Right cardiac atrium (tissue), 5 donors: Measurements from ENCODE around the gene ADGRG6. TPM values are rescaled to one million over a fixed set of nuclear protein-coding genes. Genes with fewer than 3 reads are reported as not detected.
A peak's percentile ranks its signal among the peaks of the same experiment; 100 is the strongest.

Experiments used
- ATAC-seq, 2 donors: fragments of 200-7000 bp; cut with Tn5 transposase; one replicate each; pipeline versions ENCODE4 v1.8.0 to v1.9.1; 2020; ENCODE audit warnings: moderate library complexity in 2 of 2, mild to moderate bottlenecking in 1 of 2
- DNase-seq, 3 donors: peaks; one replicate each; pipeline ENCODE4 v3.0.0-alpha.2; 2020
- H3K27ac ChIP-seq: one replicate; pipeline ENCODE4 v1.5.1; 2013; ENCODE audit warnings: mild to moderate bottlenecking, low read length, control low read depth, moderate library complexity
- H3K27me3 ChIP-seq: one replicate; pipeline ENCODE4 v1.6.1; 2013; ENCODE audit not compliant: control insufficient read depth, insufficient read depth
- H3K4me1 ChIP-seq: one replicate; pipeline ENCODE4 v1.6.1; 2013; ENCODE audit warnings: low read length; ENCODE audit not compliant: control insufficient read depth, insufficient read depth
- H3K4me3 ChIP-seq: one replicate; pipeline ENCODE4 v1.5.1; 2013; ENCODE audit warnings: low read length, control low read depth
- H3K9me3 ChIP-seq: one replicate; pipeline ENCODE4 v1.6.1; 2013; ENCODE audit warnings: low read length; ENCODE audit not compliant: control insufficient read depth
- WGBS: extraction: QIAGEN DNeasy Blood & Tissue Kit; methylation state at CpG from one replicate; pipeline ENCODE4 v1.1.7; 2013; 5-methylcytosine and 5-hydroxymethylcytosine counted together
- intact Hi-C, 4 donors: fragments of 100-400 bp; cut with DNase I; formaldehyde crosslinking; loops; one replicate each; pipeline versions ENCODE4 v1.11.0 to v1.14.0; 2022 to 2023
- polyA plus RNA-seq: library from polyadenylated mRNA; stranded (reverse); fragments of 200-250 nt; gene quantifications from one replicate; pipeline ENCODE4 v1.2.3, GENCODE V29; 2013
- total RNA-seq, 4 donors: library from RNA; stranded (reverse); fragmentation: NEBNext Ultra II Directional; extraction: Animal tissue kit (Norgen Biotek cat#: 25700); gene quantifications; one replicate each; pipeline ENCODE4 v1.2.1, GENCODE V29; 2021
- donor health status: healthy with polysubstance abuse.
- donor health status: DM: no; HTN: yes; CAD: no.
- donor health status: DM: no; HTN: no; CAD: no.
- donor health status: DM: no; HTN: yes; CAD: no; lungs with severe emphysema.
- donor health status: DM: yes; HTN: yes; CAD: no.

ADGRG6 gene
- total and polyA plus RNA-seq, 5 donors = 4.1 to 23.9 (median 15.6) TPM

DNA sequence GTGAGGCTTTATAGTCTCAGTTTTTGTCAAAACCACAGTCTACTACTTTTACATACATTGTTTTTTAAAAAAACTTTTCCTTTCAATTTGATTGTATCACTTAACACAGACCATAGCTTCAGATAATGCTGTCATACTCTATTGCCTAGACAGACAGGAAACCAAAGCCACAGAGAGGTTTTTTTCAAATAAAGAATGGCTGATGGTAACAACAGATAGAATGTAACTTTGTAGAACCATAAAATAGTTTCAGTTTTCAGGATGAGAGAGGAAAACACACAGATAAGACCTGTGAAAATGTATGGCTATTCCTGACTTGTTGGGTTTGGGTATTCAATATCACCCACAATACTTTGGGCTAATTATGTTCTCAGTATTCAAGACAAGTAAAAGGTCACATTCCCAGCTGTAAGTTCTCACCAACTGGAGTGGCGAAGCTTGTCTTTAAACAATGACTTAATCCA, 94.0 kb downstream of the ADGRG6 start:
- H3K4me3 ChIP-seq = no peak overlapping the region
- no peak overlapping the region for H3K27ac ChIP-seq
- 77% methylated on average over 1 of the region's 1 CpG for WGBS
- no peaks in the 10 kb centered on the region for H3K27me3 ChIP-seq
- no peaks in the 10 kb centered on the region for H3K4me1 ChIP-seq
- ATAC-seq = no peak
- intact Hi-C loops = no loop called here
- no peaks in the 10 kb centered on the region for H3K9me3 ChIP-seq
- no peak for DNase-seq

DNA sequence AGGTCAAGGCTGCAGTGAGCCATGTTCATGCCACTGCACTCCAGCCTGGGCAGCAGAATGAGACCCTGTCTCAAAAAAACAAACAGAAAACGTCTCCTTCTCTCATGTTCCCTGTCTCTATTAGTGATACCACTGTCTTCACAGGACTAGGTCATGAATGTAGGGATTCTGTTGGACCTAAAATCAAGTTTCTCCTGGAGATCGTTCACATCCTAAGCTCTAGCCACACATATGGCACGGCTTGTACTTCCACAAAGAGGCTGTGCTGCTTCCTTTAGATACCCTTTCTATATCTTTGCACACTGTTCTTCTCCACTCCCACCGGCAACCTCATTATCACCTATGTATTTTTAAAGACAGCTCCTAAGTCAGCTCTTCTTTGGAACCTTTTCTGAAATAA, 96.5 kb downstream of the ADGRG6 start:
- Histone ChIP-seq H3K27ac (no peak overlapping the region), H3K9me3 (no peaks in the 10 kb centered on the region), H3K4me3 (no peak overlapping the region), H3K4me1 (no peaks in the 10 kb centered on the region), H3K27me3 (no peaks in the 10 kb centered on the region)
- ATAC-seq = no peak
- WGBS = 71% methylated on average over 4 of the region's 4 CpGs
- intact Hi-C loops = no loop called here
- no peak for DNase-seq

GRCh38 chr6:142399739-142400138, 97.9 kb downstream of the ADGRG6 start:
- 77% methylated on average over 2 of the region's 2 CpGs for WGBS
- H3K4me3 ChIP-seq = no peak overlapping the region
- no peaks in the 10 kb centered on the region for H3K4me1 ChIP-seq
- DNase-seq (no peak), ATAC-seq (no peak)
- no peaks in the 10 kb centered on the region for H3K9me3 ChIP-seq
- no peaks in the 10 kb centered on the region for H3K27me3 ChIP-seq
- intact Hi-C loops = no loop called here
- no peak overlapping the region for H3K27ac ChIP-seq

GRCh38 chr6:142400495-142400894, 98.7 kb downstream of the ADGRG6 start:
- H3K9me3 ChIP-seq = no peaks in the 10 kb centered on the region
- 49% methylated on average over 4 of the region's 4 CpGs for whole genome bisulfite sequencing
- intact Hi-C loops = no loop called here

GRCh38 chr6:142401838-142402237, 100.0 kb downstream of the ADGRG6 start:
- DNase-seq (no peak), ATAC-seq (no peak)
- Histone ChIP-seq H3K27me3 (no peaks in the 10 kb centered on the region), H3K4me3 (no peak overlapping the region), H3K9me3 (no peaks in the 10 kb centered on the region), H3K4me1 (no peaks in the 10 kb centered on the region), H3K27ac (no peak overlapping the region)
- WGBS = 97% methylated on average over 1 of the region's 1 CpG
- intact Hi-C loops = no loop called here

More at GRCh38 chr6:142400495-142400894, 98.7 kb downstream of the ADGRG6 start:
- peak in 1 of 2 donors; percentile 83 for ATAC-seq
- DNase-seq = no peak
- H3K4me1 ChIP-seq = no peaks in the 10 kb centered on the region
- no peak overlapping the region for H3K27ac ChIP-seq
- H3K27me3 ChIP-seq = no peaks in the 10 kb centered on the region
- no peak overlapping the region for H3K4me3 ChIP-seq

DNA sequence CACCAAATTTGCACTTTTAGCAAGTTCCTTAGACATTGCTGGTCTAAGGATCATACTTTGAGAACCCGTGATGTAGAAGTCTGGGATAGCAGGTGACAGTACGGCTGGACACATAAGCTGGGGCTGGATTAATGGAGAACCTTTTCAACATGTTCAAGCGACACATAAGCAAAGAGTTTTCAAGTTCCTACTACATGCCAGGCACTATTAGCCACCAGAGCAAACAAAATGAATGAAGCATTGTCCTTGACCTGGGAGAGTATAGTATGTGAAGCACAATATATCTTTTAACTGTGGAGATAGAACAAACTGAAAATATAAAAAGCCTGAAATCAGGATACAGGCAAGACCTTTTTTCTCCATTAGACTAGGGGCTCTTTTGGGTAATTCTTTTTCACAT, 102.9 kb downstream of the ADGRG6 start:
- Histone ChIP-seq H3K9me3 (no peaks in the 10 kb centered on the region), H3K4me1 (no peaks in the 10 kb centered on the region), H3K27me3 (no peaks in the 10 kb centered on the region), H3K27ac (no peak overlapping the region), H3K4me3 (no peak overlapping the region)
- no peak for DNase-seq
- intact Hi-C loops = no loop called here
- ATAC-seq = no peak
- 93% methylated on average over 3 of the region's 3 CpGs for WGBS

DNA sequence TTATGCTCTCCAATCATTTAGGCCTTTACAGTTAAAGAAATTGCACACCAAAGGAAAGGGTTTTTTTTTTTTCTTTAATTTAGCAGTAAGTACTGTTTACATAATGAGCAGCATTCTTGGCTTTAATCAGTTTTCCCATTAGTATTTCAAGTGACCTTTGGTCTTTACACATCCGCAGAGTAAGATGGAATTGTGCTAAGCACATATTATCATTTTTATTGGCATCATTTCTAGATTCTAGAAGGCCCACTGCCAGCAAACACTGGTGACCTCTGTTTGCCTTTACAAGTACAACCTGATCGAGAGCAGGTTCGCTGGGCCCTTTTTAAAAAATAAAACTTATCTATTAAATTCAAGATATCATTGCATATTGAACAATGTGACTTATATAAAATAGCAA, 104.3 kb downstream of the ADGRG6 start:
- intact Hi-C loops = no loop called here
- Histone ChIP-seq H3K27ac (no peak overlapping the region), H3K4me3 (no peak overlapping the region), H3K9me3 (no peaks in the 10 kb centered on the region), H3K27me3 (no peaks in the 10 kb centered on the region), H3K4me1 (no peaks in the 10 kb centered on the region)
- DNase-seq (peak in 1 of 3 donors; percentile 50), ATAC-seq (peak; percentile 75 to 86)
- 19% methylated on average over 3 of the region's 3 CpGs for WGBS

DNA sequence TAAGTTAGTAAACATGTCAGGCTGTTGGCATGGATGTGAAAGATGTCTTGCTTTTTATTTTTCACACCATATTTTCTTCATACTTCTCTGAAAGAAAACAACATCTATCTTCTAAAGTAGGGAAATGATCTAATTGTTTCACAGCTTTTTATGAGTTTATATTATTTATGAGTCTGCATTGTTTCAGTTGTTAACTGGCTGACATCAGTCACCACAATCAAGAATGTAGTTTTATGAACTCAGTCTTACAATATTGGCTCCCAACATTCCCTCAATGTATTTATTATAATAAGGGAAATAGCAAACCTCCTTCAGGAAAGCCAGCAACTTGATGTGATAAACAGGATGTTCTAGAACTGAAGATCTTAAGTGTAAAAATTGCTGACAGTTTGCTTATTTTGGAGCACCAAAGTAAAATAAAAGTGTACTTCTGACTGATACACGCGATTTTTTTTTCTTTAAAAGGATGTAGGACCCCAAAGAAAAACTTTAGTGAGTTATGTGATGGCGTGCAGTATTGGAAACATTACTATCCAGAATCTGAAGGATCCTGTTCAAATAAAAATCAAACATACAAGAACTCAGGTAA, 106.0 kb downstream of the ADGRG6 start:
- Histone ChIP-seq H3K4me1 (no peaks in the 10 kb centered on the region), H3K27ac (no peak overlapping the region), H3K27me3 (no peaks in the 10 kb centered on the region), H3K9me3 (no peaks in the 10 kb centered on the region), H3K4me3 (no peak overlapping the region)
- no peak for ATAC-seq
- no peak for DNase-seq
- intact Hi-C loops = no loop called here
- 47% methylated on average over 3 of the region's 3 CpGs for WGBS

- Histone ChIP-seq H3K27ac (no peak overlapping the region), H3K27me3 (no peaks in the 10 kb centered on the region), H3K9me3 (no peaks in the 10 kb centered on the region), H3K4me3 (no peak overlapping the region), H3K4me1 (no peaks in the 10 kb centered on the region)
- intact Hi-C loops = no loop called here
- no peak for DNase-seq
- ATAC-seq = no peak
These were observed 106.6 kb downstream of the ADGRG6 start for GRCh38 chr6:142408409-142408808.

DNA sequence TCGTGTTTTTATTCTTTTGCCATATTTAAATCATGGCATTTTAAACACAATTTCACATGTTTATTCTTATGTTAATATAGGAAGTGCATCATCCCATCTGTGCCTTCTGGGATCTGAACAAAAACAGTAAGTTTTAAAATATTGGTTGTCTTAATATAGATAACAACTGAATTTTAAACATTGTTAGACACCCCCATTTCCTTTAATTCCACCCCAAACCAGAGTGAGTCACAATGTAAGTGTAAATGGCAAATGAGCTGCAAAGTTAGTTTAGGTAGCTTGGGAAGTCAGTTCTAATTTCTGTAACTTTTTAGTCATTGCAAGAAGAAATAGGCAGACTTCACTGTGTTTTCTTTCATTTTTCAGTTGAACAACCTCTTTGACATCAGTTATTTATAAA, 108.0 kb downstream of the ADGRG6 start:
- no peak for ATAC-seq
- WGBS = 77% methylated on average over 1 of the region's 1 CpG

GRCh38 chr6:142411145-142411544, 109.3 kb downstream of the ADGRG6 start:
- no peaks in the 10 kb centered on the region for H3K9me3 ChIP-seq
- no peaks in the 10 kb centered on the region for H3K4me1 ChIP-seq
- H3K4me3 ChIP-seq = no peak overlapping the region
- ATAC-seq (no peak), DNase-seq (no peak)
- H3K27me3 ChIP-seq = no peaks in the 10 kb centered on the region
- intact Hi-C loops = no loop called here
- no peak overlapping the region for H3K27ac ChIP-seq
- WGBS = 88% methylated on average over 2 of the region's 2 CpGs

More for the DNA sequence above, 108.0 kb downstream of the ADGRG6 start:
- DNase-seq = no peak
- Histone ChIP-seq H3K9me3 (no peaks in the 10 kb centered on the region), H3K27ac (no peak overlapping the region), H3K27me3 (no peaks in the 10 kb centered on the region), H3K4me3 (no peak overlapping the region), H3K4me1 (no peaks in the 10 kb centered on the region)
- intact Hi-C loops = no loop called here

DNA sequence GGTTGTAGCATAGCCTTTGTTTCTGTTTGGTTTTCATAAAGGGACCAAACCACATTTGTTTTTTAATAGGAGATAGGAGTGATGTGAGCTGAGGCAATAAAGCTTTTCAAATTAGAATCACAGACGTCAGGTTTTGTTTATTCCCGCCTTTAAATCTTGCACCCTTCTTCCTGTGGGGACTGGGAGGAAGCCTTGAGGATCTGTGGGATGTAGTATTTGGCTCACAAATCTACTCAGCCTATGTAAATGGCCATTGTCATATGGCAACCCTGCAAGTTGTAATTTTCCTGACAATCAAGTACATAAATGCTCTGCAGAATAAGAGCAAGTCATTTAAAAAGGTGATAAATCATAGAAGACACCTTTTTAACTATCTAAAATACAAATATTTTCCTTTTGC, 110.4 kb downstream of the ADGRG6 start:
- Histone ChIP-seq H3K4me1 (no peaks in the 10 kb centered on the region), H3K9me3 (no peaks in the 10 kb centered on the region), H3K4me3 (no peak overlapping the region), H3K27me3 (no peaks in the 10 kb centered on the region), H3K27ac (no peak overlapping the region)
- ATAC-seq = no peak
- WGBS = 48% methylated on average over 2 of the region's 2 CpGs
- intact Hi-C loops = no loop called here
- DNase-seq = no peak
